Uterus (tissue), 4 donors: ENCODE measurements around the gene HOXD10. TPM values are rescaled to one million over a fixed set of nuclear protein-coding genes. Genes with fewer than 3 reads are reported as not detected.

ENCODE experiments used
- DNase-seq, 2 donors: peaks; one replicate each; pipeline ENCODE4 v3.0.0-alpha.2; 2019 to 2020
- H3K27ac ChIP-seq, 2 donors: fragments of 200-600 bp; sonication (generic); 1 replicate in 1 of 2; 2 replicates in 1 of 2; pipeline ENCODE4 v1.5.1; 2016 to 2018
- H3K27me3 ChIP-seq, 2 donors: fragments of 200-600 bp; sonication (generic); one replicate each; pipeline ENCODE4 v1.5.1; 2018 to 2019; ENCODE audit warnings: control low read depth in 1 of 2
- H3K36me3 ChIP-seq, 2 donors: fragments of 200-600 bp; sonication (generic); one replicate each; pipeline ENCODE4 v1.5.1; 2019; ENCODE audit warnings: control low read depth in 1 of 2
- H3K4me1 ChIP-seq, 2 donors: fragments of 200-600 bp; sonication (generic); one replicate each; pipeline ENCODE4 v1.5.1; 2018 to 2019; ENCODE audit warnings: control low read depth in 1 of 2
- H3K4me3 ChIP-seq, 2 donors: fragments of 200-600 bp; sonication (generic); 1 replicate in 1 of 2; 2 replicates in 1 of 2; pipeline ENCODE4 v1.5.1; 2018 to 2019; ENCODE audit warnings: mild to moderate bottlenecking in 1 of 2
- H3K9me3 ChIP-seq, 2 donors: fragments of 200-600 bp; sonication (generic); one replicate each; pipeline ENCODE4 v1.5.1; 2019; ENCODE audit warnings: control low read depth in 1 of 2
- POLR2A ChIP-seq, 2 donors: fragments of 450-650 bp; IDR thresholded peaks; one replicate each; pipeline ENCODE4 v1.6.1; 2016; ENCODE audit warnings: antibody characterized with exemption in 2 of 2, mild to moderate bottlenecking in 1 of 2, moderate library complexity in 1 of 2
- intact Hi-C: fragments of 100-400 bp; cut with DNase I; formaldehyde crosslinking; loops from one replicate; pipeline ENCODE4 v1.15.1; 2023; ENCODE audit warnings: low total_unique reads
- total RNA-seq, 4 donors: library from RNA; depleted of rRNA in 3 of 4; stranded (reverse); fragments of >200 nt in 3 of 4; gene quantifications; one replicate each; pipeline versions ENCODE4 v1.1.0 to v1.2.4, GENCODE V29; 2014 to 2023
- TF ChIP-seq, protein P1 (sequence below), 4 experiments: fragments of 200-600 bp in 2 of 4; fragments of 450-650 bp in 2 of 4; sonication (generic) in 2 of 4; IDR thresholded peaks; one replicate each; pipeline ENCODE4 v1.5.1; 2016 to 2019; ENCODE audit warnings: antibody characterized with exemption in 4 of 4, mild to moderate bottlenecking in 2 of 4, moderate library complexity in 1 of 4
- donor health status: DM: yes; HTN: yes; CAD: no.

The HOXD10 gene
- total RNA-seq, 4 donors from 2014 or later = 6.8 to 81.0 (median 53.6) TPM

GRCh38 chr2:176146645-176147044 is 30.1 kb downstream of the HOXD10 start:
- Histone ChIP-seq H3K36me3 (no peaks in the 10 kb centered on the region), H3K27me3 (no peaks in the 10 kb centered on the region), H3K9me3 (no peaks in the 10 kb centered on the region), H3K4me3 (no peak overlapping the region), H3K27ac (peak overlapping the region; percentile 75 to 83), H3K4me1 (peaks cover 5 to 23% of the 10 kb centered on the region in 2 donors)
- TF ChIP-seq POLR2A (IDR thresholded peaks at IDR 0.05) = no peak
- TF ChIP-seq, protein P1, sequence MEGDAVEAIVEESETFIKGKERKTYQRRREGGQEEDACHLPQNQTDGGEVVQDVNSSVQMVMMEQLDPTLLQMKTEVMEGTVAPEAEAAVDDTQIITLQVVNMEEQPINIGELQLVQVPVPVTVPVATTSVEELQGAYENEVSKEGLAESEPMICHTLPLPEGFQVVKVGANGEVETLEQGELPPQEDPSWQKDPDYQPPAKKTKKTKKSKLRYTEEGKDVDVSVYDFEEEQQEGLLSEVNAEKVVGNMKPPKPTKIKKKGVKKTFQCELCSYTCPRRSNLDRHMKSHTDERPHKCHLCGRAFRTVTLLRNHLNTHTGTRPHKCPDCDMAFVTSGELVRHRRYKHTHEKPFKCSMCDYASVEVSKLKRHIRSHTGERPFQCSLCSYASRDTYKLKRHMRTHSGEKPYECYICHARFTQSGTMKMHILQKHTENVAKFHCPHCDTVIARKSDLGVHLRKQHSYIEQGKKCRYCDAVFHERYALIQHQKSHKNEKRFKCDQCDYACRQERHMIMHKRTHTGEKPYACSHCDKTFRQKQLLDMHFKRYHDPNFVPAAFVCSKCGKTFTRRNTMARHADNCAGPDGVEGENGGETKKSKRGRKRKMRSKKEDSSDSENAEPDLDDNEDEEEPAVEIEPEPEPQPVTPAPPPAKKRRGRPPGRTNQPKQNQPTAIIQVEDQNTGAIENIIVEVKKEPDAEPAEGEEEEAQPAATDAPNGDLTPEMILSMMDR (IDR thresholded peaks at IDR 0.05) = no peak
- no peak for DNase-seq
- intact Hi-C loops = no loop called here

GRCh38 chr2:176147210-176147799 is 30.7 kb downstream of the HOXD10 start:
- TF ChIP-seq, protein P1 (IDR thresholded peaks at IDR 0.05) = no peak
- TF ChIP-seq POLR2A (IDR thresholded peaks at IDR 0.05) = no peak
- no peak for DNase-seq
- H3K27me3 ChIP-seq = no peaks in the 10 kb centered on the region
- H3K4me1 ChIP-seq = peaks cover 5 to 23% of the 10 kb centered on the region in 2 donors
- no peaks in the 10 kb centered on the region for H3K9me3 ChIP-seq
- peak overlapping the region in 1 of 2 donors; percentile 15 for H3K4me3 ChIP-seq
- no peaks in the 10 kb centered on the region for H3K36me3 ChIP-seq
- intact Hi-C loops = no loop called here
- H3K27ac ChIP-seq = peak overlapping the region; percentile 75 to 83

- peak in 1 of 2 donors; percentile 27 for DNase-seq
- Histone ChIP-seq H3K4me3 (peak overlapping the region in 1 of 2 donors; percentile 15), H3K9me3 (no peaks in the 10 kb centered on the region), H3K36me3 (no peaks in the 10 kb centered on the region), H3K27ac (peak overlapping the region; percentile 75 to 83), H3K4me1 (peaks cover 5 to 17% of the 10 kb centered on the region in 2 donors), H3K27me3 (no peaks in the 10 kb centered on the region)
- intact Hi-C loops = no loop called here
- no peak for TF ChIP-seq POLR2A (IDR thresholded peaks at IDR 0.05)
- TF ChIP-seq, protein P1 (IDR thresholded peaks at IDR 0.05) = no peak
Observed at GRCh38 chr2:176147800-176148496, 31.4 kb downstream of the HOXD10 start.

DNA sequence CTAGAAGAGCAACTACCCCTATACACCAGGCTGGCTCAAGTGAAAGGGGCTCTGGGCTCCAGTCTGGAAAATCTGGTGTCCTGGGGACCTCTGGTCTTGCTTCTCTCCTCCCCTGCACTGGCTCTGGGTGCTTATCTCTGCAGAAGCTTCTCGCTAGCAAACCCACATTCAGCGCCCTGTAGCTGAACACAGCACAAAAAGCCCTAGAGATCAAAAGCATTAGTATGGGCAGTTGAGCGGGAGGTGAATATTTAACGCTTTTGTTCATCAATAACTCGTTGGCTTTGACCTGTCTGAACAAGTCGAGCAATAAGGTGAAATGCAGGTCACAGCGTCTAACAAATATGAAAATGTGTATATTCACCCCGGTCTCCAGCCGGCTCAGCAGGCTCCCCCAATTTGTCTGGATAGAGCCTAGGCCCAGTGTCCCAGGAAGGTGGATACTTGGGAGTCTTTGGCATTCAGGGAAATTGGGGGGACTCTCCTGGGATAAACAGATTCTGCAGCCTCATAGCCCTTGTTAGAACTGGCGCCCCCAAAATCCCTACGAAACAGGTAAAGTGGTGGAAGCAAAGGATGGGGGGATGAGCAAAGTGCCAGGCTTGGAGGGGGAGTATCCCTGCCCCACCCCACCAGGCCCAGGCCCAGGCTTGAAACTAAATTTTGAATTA is 32.3 kb downstream of the HOXD10 start:
- no peak for DNase-seq
- Histone ChIP-seq H3K27me3 (no peaks in the 10 kb centered on the region), H3K36me3 (no peaks in the 10 kb centered on the region), H3K9me3 (no peaks in the 10 kb centered on the region), H3K4me1 (peaks cover 5 to 12% of the 10 kb centered on the region in 2 donors), H3K4me3 (no peak overlapping the region), H3K27ac (peak overlapping the region; percentile 75 to 83)
- TF ChIP-seq POLR2A (IDR thresholded peaks at IDR 0.05) = no peak
- TF ChIP-seq, protein P1 (IDR thresholded peaks at IDR 0.05) = no peak
- intact Hi-C loops = no loop called here

DNA sequence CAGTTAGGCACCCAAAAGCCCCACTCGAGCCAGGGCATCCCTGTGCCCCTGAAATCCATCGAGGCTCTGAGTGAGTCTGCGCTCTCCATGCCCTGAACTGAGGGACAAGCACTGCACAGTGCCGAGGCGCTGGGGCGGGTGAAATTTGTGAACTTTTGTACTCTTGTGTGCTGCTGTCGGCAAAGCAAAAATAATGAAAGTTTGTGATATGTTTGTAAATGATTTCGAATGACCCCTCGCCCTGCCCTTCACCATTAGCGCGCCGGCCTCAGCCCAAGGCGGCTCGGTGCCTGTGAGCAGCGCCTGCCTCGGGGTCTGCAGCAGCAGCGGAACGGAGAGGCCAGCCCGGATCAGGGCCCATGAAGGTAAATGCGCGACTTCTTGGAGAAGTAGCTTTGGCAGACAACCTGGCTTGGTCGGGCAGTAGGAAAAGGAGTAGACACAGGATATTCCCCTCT is 32.9 kb downstream of the HOXD10 start:
- peak overlapping the region; percentile 75 to 83 for H3K27ac ChIP-seq
- intact Hi-C loops = no loop called here

More for the DNA sequence above, 32.9 kb downstream of the HOXD10 start:
- H3K36me3 ChIP-seq = no peaks in the 10 kb centered on the region
- no peaks in the 10 kb centered on the region for H3K27me3 ChIP-seq
- TF ChIP-seq, protein P1 (IDR thresholded peaks at IDR 0.05) = no peak
- TF ChIP-seq POLR2A (IDR thresholded peaks at IDR 0.05) = no peak
- peaks cover 5 to 12% of the 10 kb centered on the region in 2 donors for H3K4me1 ChIP-seq
- no peak for DNase-seq
- H3K4me3 ChIP-seq = no peak overlapping the region
- no peaks in the 10 kb centered on the region for H3K9me3 ChIP-seq
